ENCODE results near the gene MYMK.

The MYMK gene

DNA sequence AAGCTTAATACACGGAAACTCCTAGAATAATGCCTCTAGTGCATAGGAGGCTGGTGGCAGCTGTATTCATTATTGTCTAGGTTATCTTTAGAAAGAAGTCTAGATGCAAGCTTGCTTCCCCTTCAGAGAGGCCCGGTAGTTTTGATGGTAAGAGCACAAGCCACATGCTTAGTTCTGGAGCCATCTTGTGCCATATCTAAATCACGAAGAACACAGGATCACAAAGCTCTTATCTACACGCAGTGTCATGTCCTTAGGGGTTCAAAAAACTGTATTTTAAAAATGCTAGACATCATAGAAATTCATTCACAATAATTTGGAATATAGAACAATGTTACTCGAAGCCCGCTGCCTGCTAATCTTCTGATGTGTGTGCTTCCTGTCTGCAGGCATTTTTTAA is 58.8 kb downstream of the MYMK start:
- DNase-seq (ENCODE audit: insufficient read length, low spot score), result no peak
- no peak for FAIRE-seq
- no peak for TF ChIP-seq POLR2A (IDR thresholded peaks at IDR 0.05; ENCODE audit: low read depth, low read length)

DNA sequence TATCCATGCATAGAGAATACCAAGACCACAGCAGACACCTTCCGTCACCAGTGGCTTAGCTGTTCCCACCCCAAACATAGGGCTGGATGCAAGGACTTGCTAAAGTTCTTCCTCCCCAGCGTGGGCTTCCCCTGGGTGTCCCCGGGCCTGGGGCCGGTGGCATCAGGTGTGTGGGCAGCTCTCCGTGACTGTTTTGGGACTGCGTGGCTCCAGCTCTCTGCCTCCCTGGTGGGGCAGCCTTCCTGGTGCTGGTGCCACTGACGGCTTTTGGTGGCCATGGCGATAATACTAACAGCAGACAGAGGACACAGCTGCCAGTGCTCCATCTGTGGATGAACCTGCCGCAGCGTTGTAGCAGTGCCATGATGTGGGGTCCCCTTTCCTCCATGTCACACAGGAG is 60.1 kb downstream of the MYMK start:
- FAIRE-seq (no peak), DNase-seq (ENCODE audit: insufficient read length, low spot score) (no peak)
- TF ChIP-seq POLR2A (IDR thresholded peaks at IDR 0.05; ENCODE audit: low read depth, low read length), result no peak
